Lower leg skin (tissue), 3 donors: Measurements from ENCODE around the gene AMBRA1.

Experiments used
- CTCF ChIP-seq, 3 donors: fragments of 450-650 bp; IDR thresholded peaks; one replicate each; pipeline ENCODE4 v1.5.1; 2016; ENCODE audit warnings: antibody characterized with exemption in 3 of 3, mild to moderate bottlenecking in 3 of 3, moderate library complexity in 2 of 3
- POLR2A ChIP-seq, 2 donors: fragments of 450-650 bp; IDR thresholded peaks; one replicate each; pipeline ENCODE4 v1.6.1; 2016 to 2017; ENCODE audit warnings: antibody characterized with exemption in 2 of 2, mild to moderate bottlenecking in 1 of 2, moderate library complexity in 1 of 2

DNA sequence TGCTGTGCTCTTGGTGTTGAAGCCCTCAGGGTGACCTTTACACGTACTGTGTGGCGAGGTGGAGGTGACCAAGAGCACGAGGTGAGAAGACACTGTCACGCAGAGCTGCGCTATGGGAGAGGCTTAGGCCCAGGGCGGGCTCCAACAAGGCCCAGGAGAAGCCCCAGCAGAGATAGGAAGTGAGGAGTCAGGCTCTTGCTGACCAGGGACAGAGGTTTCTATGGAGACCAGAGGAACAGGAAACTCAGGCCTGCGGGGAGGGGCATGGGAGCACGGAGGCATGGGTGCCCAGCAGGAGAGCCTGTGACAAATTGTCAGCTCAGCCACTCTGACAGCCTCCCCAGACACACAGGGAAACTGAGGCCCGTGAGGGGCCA is 230.8 kb downstream of the AMBRA1 start:
- no peak for TF ChIP-seq CTCF (IDR thresholded peaks at IDR 0.05)
- no peak for TF ChIP-seq POLR2A (IDR thresholded peaks at IDR 0.05)
